HUES6 (cell line): ENCODE data around the gene MPP3.
"Not testable (repeated sequence)": the region's sequence is repeated elsewhere in the genome, so short reads cannot be mapped to it uniquely, and the experiment has no call there.

Source experiments
- H3K27ac ChIP-seq: 2 replicates; pipeline ENCODE4 v1.7.0; 2013; ENCODE audit warnings: low read depth, mild to moderate bottlenecking, low read length, inconsistent platforms
- H3K27me3 ChIP-seq: 2 replicates; pipeline ENCODE4 v1.6.1; 2013; ENCODE audit warnings: low read length; ENCODE audit not compliant: control insufficient read depth, insufficient read depth
- H3K36me3 ChIP-seq: 2 replicates; pipeline ENCODE4 v1.6.1; 2013; ENCODE audit warnings: low read length; ENCODE audit not compliant: control insufficient read depth, insufficient read depth
- H3K4me1 ChIP-seq: 2 replicates; pipeline ENCODE4 v1.6.1; 2013; ENCODE audit warnings: low read length; ENCODE audit not compliant: control insufficient read depth, insufficient read depth
- H3K4me3 ChIP-seq: 2 replicates; pipeline ENCODE4 v1.5.1; 2013; ENCODE audit warnings: low read depth, low read length
- H3K9ac ChIP-seq: one replicate; pipeline ENCODE4 v1.6.1; 2013; ENCODE audit warnings: mild to moderate bottlenecking, low read length
- H3K9me3 ChIP-seq: 2 replicates; pipeline ENCODE4 v1.6.1; 2013; ENCODE audit warnings: low read depth, low read length; ENCODE audit not compliant: control insufficient read depth, insufficient read depth

Gene MPP3

DNA sequence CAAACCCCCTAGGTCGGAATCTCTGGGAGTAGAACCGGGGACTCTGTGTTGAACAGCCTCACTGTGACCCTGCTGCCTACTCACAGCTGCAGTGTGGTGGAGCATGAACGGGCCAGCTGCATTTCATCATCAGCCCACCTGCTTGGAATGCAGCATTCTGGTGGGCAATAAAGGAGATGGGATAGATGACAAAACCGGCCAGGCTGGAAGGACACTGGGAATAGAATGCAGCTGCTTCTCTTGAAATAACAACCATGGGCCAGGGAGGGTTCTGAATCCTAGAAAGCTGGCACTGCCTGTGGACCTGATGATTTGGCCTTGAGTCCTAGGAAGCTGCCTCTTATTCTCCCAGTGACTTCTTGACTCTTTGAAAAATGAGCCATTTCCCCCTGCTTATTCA, 29.2 kb downstream of the MPP3 start:
- H3K27ac ChIP-seq: peak overlapping the region; percentile 6; the same call in 1 of the 2 replicates
- no peaks in the 10 kb centered on the region for H3K27me3 ChIP-seq
- peaks cover 30% of the 10 kb centered on the region for H3K4me1 ChIP-seq
- peak overlapping the region; percentile 47 for H3K9ac ChIP-seq
- no peak overlapping the region; the same call in 1 of the 2 replicates for H3K4me3 ChIP-seq
- H3K36me3 ChIP-seq: peaks cover 4% of the 10 kb centered on the region; the same call in 1 of the 2 replicates
- 0 out of 2 replicates have a peak, but pooled peaks cover 2% of the 10 kb centered on the region for H3K9me3 ChIP-seq

GRCh38 chr17:43801844-43802243, 31.1 kb downstream of the MPP3 start:
- Histone ChIP-seq H3K36me3 (no peaks in the 10 kb centered on the region), H3K27me3 (no peaks in the 10 kb centered on the region), H3K27ac (no peak overlapping the region), H3K9me3 (peaks cover 6% of the 10 kb centered on the region), H3K4me1 (peaks cover 30% of the 10 kb centered on the region), H3K4me3 (no peak overlapping the region), H3K9ac (no peak overlapping the region)

- H3K27me3 ChIP-seq: no peaks in the 10 kb centered on the region
Measured at GRCh38 chr17:43800736-43801135, 32.2 kb downstream of the MPP3 start.

GRCh38 chr17:43799047-43799446, 33.9 kb downstream of the MPP3 start:
- Histone ChIP-seq H3K9me3 (peaks cover 6% of the 10 kb centered on the region), H3K36me3 (no peaks in the 10 kb centered on the region), H3K9ac (no peak overlapping the region), H3K4me3 (no peak overlapping the region), H3K27ac (no peak overlapping the region), H3K4me1 (peaks cover 22% of the 10 kb centered on the region), H3K27me3 (no peaks in the 10 kb centered on the region)

More at GRCh38 chr17:43800736-43801135, 32.2 kb downstream of the MPP3 start:
- Histone ChIP-seq H3K36me3 (no peaks in the 10 kb centered on the region), H3K4me1 (peaks cover 30% of the 10 kb centered on the region), H3K4me3 (no peak overlapping the region), H3K9me3 (peaks cover 6% of the 10 kb centered on the region), H3K27ac (no peak overlapping the region), H3K9ac (no peak overlapping the region)

DNA sequence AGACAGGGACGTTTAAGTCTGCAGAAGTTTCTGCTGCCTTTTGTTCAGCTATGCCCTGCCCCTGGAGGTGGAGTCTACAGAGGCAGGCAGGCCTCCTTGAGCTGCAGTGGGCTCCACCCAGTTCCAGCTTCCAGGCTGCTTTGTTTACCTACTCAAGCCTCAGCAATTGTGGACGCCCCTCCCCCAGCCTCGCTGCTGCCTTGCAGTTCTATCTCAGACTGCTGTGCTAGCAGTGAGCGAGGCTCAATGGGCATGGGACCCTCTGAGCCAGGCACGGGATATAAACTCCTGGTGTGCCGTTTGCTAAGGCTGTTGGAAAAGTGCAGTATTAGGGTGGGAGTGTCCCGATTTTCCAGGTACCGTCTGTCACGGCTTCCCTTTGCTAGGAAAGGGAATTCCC, 34.9 kb downstream of the MPP3 start:
- H3K9ac ChIP-seq, H3K9me3 ChIP-seq, H3K27ac ChIP-seq, H3K36me3 ChIP-seq, H3K27me3 ChIP-seq, H3K4me3 ChIP-seq: not testable (repeated sequence)
- H3K4me1 ChIP-seq: peaks cover 12% of the 10 kb centered on the region; the same call in 1 of the 2 replicates

- not testable (repeated sequence) for H3K9me3 ChIP-seq, H3K36me3 ChIP-seq, H3K4me3 ChIP-seq, H3K9ac ChIP-seq, H3K4me1 ChIP-seq, H3K27me3 ChIP-seq, H3K27ac ChIP-seq
Measured at GRCh38 chr17:43792668-43793067, 40.3 kb downstream of the MPP3 start.

DNA sequence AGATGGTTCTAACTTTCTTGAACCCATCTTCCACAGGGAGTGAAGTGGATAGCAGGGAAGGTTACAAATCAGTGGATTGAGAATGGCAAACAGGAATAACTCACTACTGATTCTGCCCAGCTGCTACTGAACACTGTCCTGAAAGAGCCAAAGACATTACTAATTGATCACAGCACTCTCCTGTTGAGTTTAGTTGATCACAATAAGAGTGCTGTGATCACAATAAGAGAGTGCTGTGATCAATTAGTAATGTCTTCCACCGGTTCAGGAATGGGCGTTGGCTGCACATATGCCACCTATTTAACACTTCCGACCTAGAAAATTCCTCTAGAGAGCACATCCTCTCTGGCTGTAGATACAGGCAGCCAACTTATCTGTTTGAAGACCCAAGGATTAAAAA, 41.4 kb downstream of the MPP3 start:
- Histone ChIP-seq H3K36me3 (no peaks in the 10 kb centered on the region), H3K27ac (no peak overlapping the region), H3K9ac (no peak overlapping the region), H3K4me3 (no peak overlapping the region), H3K27me3 (no peaks in the 10 kb centered on the region), H3K9me3 (0 out of 2 replicates have a peak, but pooled peaks cover 3% of the 10 kb centered on the region), H3K4me1 (peaks cover 3% of the 10 kb centered on the region)

DNA sequence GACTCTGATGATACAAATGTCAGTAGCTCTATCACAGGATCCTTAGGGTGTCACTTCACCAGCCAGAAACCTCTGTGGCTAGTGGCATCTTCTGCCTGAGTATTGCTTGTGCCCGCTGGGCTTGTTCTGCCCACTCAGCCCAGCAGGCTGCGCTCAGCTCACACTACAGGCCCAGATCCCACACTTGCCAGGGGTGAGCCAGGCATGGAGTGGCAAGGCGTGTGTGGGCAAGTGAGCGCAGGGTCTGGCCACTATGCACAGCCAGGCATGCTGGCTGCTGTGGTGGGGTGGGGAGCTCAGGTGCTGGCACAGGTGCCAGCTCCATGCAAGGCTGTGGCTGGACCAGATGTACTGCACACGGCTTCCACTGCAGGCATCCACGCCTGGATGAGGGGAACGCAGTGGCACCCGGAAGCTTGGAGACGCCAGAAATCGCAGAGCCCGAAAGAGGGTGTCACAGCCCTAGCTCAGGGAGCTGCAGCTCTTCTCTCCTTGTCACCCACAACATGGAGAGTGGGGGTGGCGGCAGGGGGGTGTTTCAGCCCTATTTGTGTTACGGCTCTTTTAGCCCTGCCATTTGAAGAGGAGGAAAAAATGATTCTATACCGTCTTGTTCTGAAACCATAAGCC, 42.5 kb downstream of the MPP3 start:
- Histone ChIP-seq H3K9me3 (0 out of 2 replicates have a peak, but pooled peaks cover 3% of the 10 kb centered on the region), H3K9ac (no peak overlapping the region)

GRCh38 chr17:43789482-43789881, 43.5 kb downstream of the MPP3 start:
- no peaks in the 10 kb centered on the region for H3K27me3 ChIP-seq
- no peak overlapping the region for H3K27ac ChIP-seq
- no peak overlapping the region for H3K9ac ChIP-seq
- peaks cover 3% of the 10 kb centered on the region for H3K4me1 ChIP-seq
- H3K36me3 ChIP-seq: no peaks in the 10 kb centered on the region
- no peak overlapping the region for H3K4me3 ChIP-seq
- H3K9me3 ChIP-seq: 0 out of 2 replicates have a peak, but pooled peaks cover 3% of the 10 kb centered on the region

More for the DNA sequence above, 42.5 kb downstream of the MPP3 start:
- Histone ChIP-seq H3K27ac (no peak overlapping the region), H3K4me3 (no peak overlapping the region), H3K27me3 (no peaks in the 10 kb centered on the region), H3K4me1 (peaks cover 3% of the 10 kb centered on the region), H3K36me3 (no peaks in the 10 kb centered on the region)

GRCh38 chr17:43788540-43788939, 44.4 kb downstream of the MPP3 start:
- no peaks in the 10 kb centered on the region for H3K27me3 ChIP-seq
- no peak overlapping the region for H3K4me3 ChIP-seq
- H3K4me1 ChIP-seq: peaks cover 3% of the 10 kb centered on the region
- 0 out of 2 replicates have a peak, but pooled peaks cover 3% of the 10 kb centered on the region for H3K9me3 ChIP-seq
- no peak overlapping the region for H3K9ac ChIP-seq
- H3K27ac ChIP-seq: no peak overlapping the region
- no peaks in the 10 kb centered on the region for H3K36me3 ChIP-seq

DNA sequence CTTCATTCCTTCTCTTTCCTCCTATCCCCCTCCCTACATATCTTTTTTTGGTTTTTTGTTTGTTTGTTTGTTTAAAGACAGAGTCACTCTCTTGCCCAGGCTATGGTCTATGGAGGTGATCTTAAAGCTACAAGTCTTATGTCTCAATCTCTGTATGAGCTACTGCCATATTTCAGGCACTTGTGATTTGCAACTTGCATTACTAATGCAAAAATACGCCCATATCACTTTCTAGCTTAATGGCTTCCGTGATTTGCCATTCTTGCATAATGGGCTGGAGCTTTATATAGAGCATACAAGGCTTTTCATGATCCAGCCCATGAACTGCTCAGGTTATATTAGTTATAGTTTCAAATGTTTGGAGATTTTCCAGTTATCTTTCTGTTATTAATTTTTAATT, 45.2 kb downstream of the MPP3 start:
- Histone ChIP-seq H3K36me3 (no peaks in the 10 kb centered on the region), H3K4me1 (peaks cover 3% of the 10 kb centered on the region), H3K4me3 (no peak overlapping the region), H3K9ac (no peak overlapping the region), H3K27me3 (no peaks in the 10 kb centered on the region), H3K27ac (no peak overlapping the region), H3K9me3 (0 out of 2 replicates have a peak, but pooled peaks cover 3% of the 10 kb centered on the region)
